HepG2 (cell line): ENCODE data around the gene LINC00237. TPM values are rescaled to one million over a fixed set of nuclear protein-coding genes. Genes with fewer than 3 reads are reported as not detected.

Source experiments
- ATAC-seq: fragments of 200-7000 bp; cut with Tn5 transposase; 3 replicates; pipeline ENCODE4 v1.9.1; 2020; ENCODE audit warnings: mild to moderate bottlenecking, moderate library complexity
- BruUV-seq: library from RNA; stranded (reverse); fragments of 400-500 nt; replicated peaks from 2 replicates; lab custom pipeline; 2021; lab: Mats Ljungman, UMichigan
- CTCF ChIA-PET: fragments of 300-600 bp; formaldehyde crosslinking; extraction: SDS; loops from one replicate; lab custom pipeline; 2021; ENCODE audit warnings: low total read pairs, inconsistent platforms, low intra/inter-chr PET ratio; lab: Yijun Ruan, JAX
- POLR2A ChIA-PET: fragments of 350-600 bp; sonication (Branson Sonifier 250); formaldehyde crosslinking; loops from one replicate; lab custom pipeline; 2020; ENCODE audit warnings: antibody characterized with exemption, inconsistent platforms; lab: Yijun Ruan, JAX
- DNase-seq: peaks from one replicate; pipeline ENCODE4 v3.0.0-alpha.2; 2015; ENCODE audit warnings: low spot score
- FAIRE-seq: peaks from 3 replicates; lab custom pipeline; 2011; peaks lifted over from hg19 to GRCh38; lab: Jason Lieb, UNC
- H2AFZ ChIP-seq: one replicate; pipeline ENCODE4 v1.6.1; 2011; ENCODE audit warnings: low read length, inconsistent platforms
- H3K27ac ChIP-seq: fragments of 300-600 bp; 3 replicates; pipeline ENCODE4 v1.8.0; 2011; ENCODE audit warnings: mixed run types, mild to moderate bottlenecking, mixed read lengths, low read length, inconsistent platforms; ENCODE audit not compliant: insufficient read depth; ENCODE audit errors: extremely low read length
- H3K27me3 ChIP-seq, 2 experiments: fragments of 200-600 bp in 1 of 2; 2 replicates in 1 of 2; 3 replicates in 1 of 2; pipeline versions ENCODE4 v1.6.0 to v1.8.0; 2011; ENCODE audit warnings: low read length in 2 of 2, mild to moderate bottlenecking in 2 of 2, moderate library complexity in 2 of 2, inconsistent platforms in 1 of 2; ENCODE audit not compliant: insufficient read depth in 2 of 2, control insufficient read depth in 1 of 2
- H3K36me3 ChIP-seq, 2 experiments: fragments of 200-600 bp in 1 of 2; replicated peaks in 1 of 2; 2 replicates in 1 of 2; 3 replicates in 1 of 2; pipeline versions ENCODE4 v1.5.1 to v1.8.0; 2011; ENCODE audit warnings: low read length in 2 of 2, inconsistent platforms in 1 of 2; ENCODE audit not compliant: insufficient read depth in 2 of 2, control insufficient read depth in 1 of 2
- H3K4me1 ChIP-seq: 2 replicates; pipeline ENCODE4 v1.5.1; 2012; ENCODE audit warnings: low read length, inconsistent platforms; ENCODE audit not compliant: insufficient read depth
- H3K4me2 ChIP-seq: 2 replicates; pipeline ENCODE4 v1.6.0; 2011; ENCODE audit warnings: low read depth, low read length, inconsistent platforms
- H3K4me3 ChIP-seq, 3 experiments: fragments of 200-600 bp in 1 of 3; sonication (generic), shearing (Covaris generic) in 1 of 3; replicated peaks in 1 of 3; 2 replicates each; pipeline ENCODE4 v1.5.1; 2011 to 2016; ENCODE audit warnings: low read length in 3 of 3, inconsistent platforms in 2 of 3, low read depth in 2 of 3, mild to moderate bottlenecking in 2 of 3, control low read depth in 1 of 3, mixed read lengths in 1 of 3; ENCODE audit not compliant: insufficient read depth in 1 of 3
- H3K79me2 ChIP-seq: one replicate; pipeline ENCODE4 v1.6.1; 2011; ENCODE audit warnings: low read length, inconsistent platforms; ENCODE audit not compliant: insufficient read depth
- H3K9ac ChIP-seq: 2 replicates; pipeline ENCODE4 v1.6.0; 2011; ENCODE audit warnings: mild to moderate bottlenecking, low read depth, low read length, inconsistent platforms; ENCODE audit not compliant: insufficient read depth
- H3K9me3 ChIP-seq: 2 replicates; pipeline ENCODE4 v1.5.1; 2012; ENCODE audit warnings: mild to moderate bottlenecking, low read length
- H4K20me1 ChIP-seq: 2 replicates; pipeline ENCODE4 v1.6.0; 2011; ENCODE audit warnings: inconsistent platforms, mild to moderate bottlenecking, low read length, moderate library complexity; ENCODE audit not compliant: insufficient read depth
- DMAP1 ChIP-seq: IDR thresholded peaks from 2 replicates; pipeline ENCODE4 v1.6.1; 2016
- EHMT2 ChIP-seq: fragments of 200-600 bp; sonication (generic); IDR thresholded peaks from 2 replicates; pipeline ENCODE4 v1.7.0; 2017; ENCODE audit warnings: antibody characterized with exemption, low read depth, low read length, borderline replicate concordance
- FOXA1 ChIP-seq, 2 experiments: fragments of 450-650 bp in 1 of 2; sonication (generic) in 1 of 2; formaldehyde crosslinking in 1 of 2; IDR thresholded peaks; 2 replicates each; pipeline versions ENCODE4 v1.4.0 to v1.6.1; 2016 to 2020; ENCODE audit warnings: missing genetic modification reagents in 1 of 2
- FOXP4 ChIP-seq: sonication (generic); formaldehyde crosslinking; IDR thresholded peaks from 2 replicates; pipeline ENCODE4 v1.4.0; 2020; ENCODE audit warnings: missing genetic modification reagents
- KLF15 ChIP-seq: sonication (generic); formaldehyde crosslinking; IDR thresholded peaks from 2 replicates; pipeline ENCODE4 v1.8.1; 2023; ENCODE audit warnings: borderline replicate concordance, mild to moderate bottlenecking, inconsistent platforms, missing genetic modification reagents, mixed read lengths
- MAZ ChIP-seq, 2 experiments: sonication (generic) in 1 of 2; formaldehyde crosslinking in 1 of 2; IDR thresholded peaks; 2 replicates each; pipeline versions ENCODE4 v1.5.0 to v1.6.1; 2012 to 2020; ENCODE audit warnings: low read depth in 2 of 2, mild to moderate bottlenecking in 2 of 2, borderline replicate concordance in 1 of 2, improper control_type of control experiment in 1 of 2, low read length in 1 of 2, missing genetic modification reagents in 1 of 2, moderate library complexity in 1 of 2
- MXD1 ChIP-seq: sonication (generic); formaldehyde crosslinking; IDR thresholded peaks from 2 replicates; pipeline ENCODE4 v1.4.0; 2020; ENCODE audit warnings: mild to moderate bottlenecking, missing genetic modification reagents
- PBX3 ChIP-seq: sonication (generic); formaldehyde crosslinking; IDR thresholded peaks from 2 replicates; pipeline ENCODE4 v1.8.1; 2023; ENCODE audit warnings: missing genetic modification reagents, inconsistent platforms, borderline replicate concordance
- RXRB ChIP-seq: IDR thresholded peaks from 2 replicates; pipeline ENCODE4 v1.6.1; 2016; ENCODE audit warnings: borderline replicate concordance, missing genetic modification reagents, missing compliant biosample characterization
- TFAP4 ChIP-seq: sonication (generic); IDR thresholded peaks from 2 replicates; pipeline ENCODE4 v1.6.1; 2016; ENCODE audit warnings: low read depth, borderline replicate concordance
- THAP7 ChIP-seq: sonication (generic); formaldehyde crosslinking; IDR thresholded peaks from 2 replicates; pipeline ENCODE4 v1.8.1; 2023; ENCODE audit warnings: mild to moderate bottlenecking, missing genetic modification reagents
- ZMAT3 ChIP-seq: sonication (generic); formaldehyde crosslinking; conservative IDR thresholded peaks from 2 replicates; pipeline ENCODE4 v1.7.0; 2021; ENCODE audit warnings: missing genetic modification reagents
- ZNF629 ChIP-seq: sonication (generic); formaldehyde crosslinking; conservative IDR thresholded peaks from 2 replicates; pipeline ENCODE4 v1.5.0; 2020; ENCODE audit warnings: missing genetic modification reagents
- ZSCAN21 ChIP-seq: sonication (generic); formaldehyde crosslinking; IDR thresholded peaks from 2 replicates; pipeline ENCODE4 v1.8.0; 2022; ENCODE audit warnings: mild to moderate bottlenecking, missing genetic modification reagents, moderate library complexity, borderline replicate concordance
- WGBS: methylation state at CpG from one replicate; pipeline ENCODE4 v1.1.6; 2017; ENCODE audit warnings: low lambda C conversion rate; 5-methylcytosine and 5-hydroxymethylcytosine counted together
- in situ Hi-C: cut with HindIII; loops from 2 replicates; pipeline ENCODE4 v1.10.0; 2017; ENCODE audit warnings: low pct_unique_long_range_greater_than_20kb; ENCODE audit not compliant: extremely low pct_ligation_motif_present
- intact Hi-C: fragments of 100-400 bp; cut with micrococcal nuclease; formaldehyde crosslinking; loops from one replicate; pipeline ENCODE4 v1.10.0; 2022; ENCODE audit not compliant: unreplicated experiment
- polyA plus RNA-seq, 8 experiments: library from polyadenylated mRNA; depleted of rRNA in 3 of 8; stranded (reverse) in 7 of 8; unstranded in 1 of 8; fragments of >200 nt; fragmentation: Illumina TruSeq in 4 of 8; extraction: Trizol in 4 of 8; gene quantifications; 2 replicates each; pipeline versions ENCODE4 v1.2.1 to v1.2.3, GENCODE V29; 2011 to 2016; ENCODE audit warnings: low read depth in 4 of 8, missing spikeins in 1 of 8, mixed read lengths in 1 of 8; ENCODE audit not compliant: insufficient read depth in 1 of 8
- total RNA-seq, 5 experiments: library from RNA; depleted of rRNA; stranded (reverse); fragments of >200 nt; fragmentation: Illumina TruSeq; extraction: Trizol; gene quantifications; 2 replicates each; pipeline ENCODE4 v1.2.3, GENCODE V29; 2016; ENCODE audit warnings: low read depth in 1 of 5

Gene LINC00237
- total and polyA plus RNA-seq, 2 of the 13 experiments (the other 11 are each of a cell fraction or from before 2014, with no cell fraction given) = not detected

GRCh38 chr20:21053002-21053762 is 53.0 kb downstream of the LINC00237 start:
- Histone ChIP-seq H3K36me3 (no peaks in the 10 kb centered on the region), H3K9ac (peak overlapping the region; percentile 41), H3K4me1 (peaks cover 52% of the 10 kb centered on the region), H3K27me3 (no peaks in the 10 kb centered on the region), H3K4me2 (peak overlapping the region; percentile 85), H4K20me1 (no peaks in the 10 kb centered on the region), H3K9me3 (no peaks in the 10 kb centered on the region), H3K4me3 (peak overlapping the region; percentile 5 to 51 (median 31); a peak in 4 of 6 replicates), H2AFZ (peak overlapping the region; percentile 86), H3K27ac (peak overlapping the region; percentile 61), H3K79me2 (no peaks in the 10 kb centered on the region)
- CTCF ChIA-PET = no interaction called here
- peak; percentile 96 for FAIRE-seq
- intact Hi-C loops (loop anchor here (1.0 to 2.0 kb wide), 4 partner anchors 72 to 188 kb away; no protein-coding TSS in a partner anchor), in situ Hi-C loops (loop anchor here (5.0 to 10.0 kb wide), 2 partner anchors 74 to 452 kb away; partner anchors contain the start of gene KIZ)
- WGBS = 8% methylated on average over 10 of the region's 10 CpGs
- DNase-seq = peak; percentile 97
- peak; percentile 90 for ATAC-seq
- no TSS peak for BruUV-seq
- POLR2A ChIA-PET = interaction anchor here (1.0 to 1.4 kb wide), 2 partner anchors 72 to 73 kb away, joined by 3 to 4 read pairs; partner anchors contain the start of gene KIZ
- TF ChIP-seq KLF15 (CRISPR knock-in tag) (peak; percentile 35; the same call in 1 of the 2 replicates), MXD1 (CRISPR knock-in tag) (no peak), FOXA1 (IDR thresholded peaks at IDR 0.05) (no peak), FOXA1 (CRISPR knock-in tag; IDR thresholded peaks at IDR 0.05) (peak; percentile 62), ZNF629 (peak; percentile 51), EHMT2 (peak; percentile 70; the same call in 1 of the 2 replicates), DMAP1 (peak; percentile 62; the same call in 1 of the 2 replicates), MAZ (IDR thresholded peaks at IDR 0.05; ENCODE audit: borderline replicate concordance, low read depth, low read length) (no peak), MAZ (CRISPR knock-in tag; IDR thresholded peaks at IDR 0.05; ENCODE audit: low read depth) (0 out of 2 replicates have a peak, but pooled peaks have one; percentile 40), ZSCAN21 (CRISPR knock-in tag) (0 out of 2 replicates have a peak, but pooled peaks have one; percentile 19), ZMAT3 (CRISPR knock-in tag) (0 out of 2 replicates have a peak, but pooled peaks have one; percentile 12), FOXP4 (CRISPR knock-in tag) (peak; percentile 86; the same call in 1 of the 2 replicates), THAP7 (CRISPR knock-in tag) (0 out of 2 replicates have a peak, but pooled peaks have one; percentile 61), PBX3 (no peak), TFAP4 (peak; percentile 23; the same call in 1 of the 2 replicates), RXRB (peak; percentile 38)
